EL (cell line): ENCODE data around the gene PTPN2.
"Not testable (repeated sequence)": the region's sequence is repeated elsewhere in the genome, so short reads cannot be mapped to it uniquely, and the experiment has no call there.

Experiments used
- DNase-seq: peaks from one replicate; pipeline ENCODE4 v3.0.0-alpha.2; 2016

PTPN2 gene

DNA sequence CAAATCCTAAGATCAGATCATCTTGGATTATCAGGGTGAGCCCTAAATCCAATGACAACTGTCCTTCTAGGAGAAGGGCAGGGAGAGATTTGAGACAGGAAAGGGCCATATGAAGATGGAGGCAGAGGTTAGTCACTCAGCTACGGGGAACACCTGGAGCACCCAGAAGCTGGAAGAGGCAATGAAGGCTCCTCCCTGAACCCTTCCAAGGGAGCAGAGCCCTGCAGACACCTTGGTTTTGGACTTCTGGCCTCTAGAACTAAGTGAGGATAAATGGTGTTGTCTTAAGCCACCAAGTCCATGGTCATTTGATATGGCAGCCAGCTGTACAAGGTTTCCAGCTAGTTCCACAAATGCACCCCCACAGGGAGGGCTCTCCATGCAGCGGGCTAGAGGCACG, 6.9 kb upstream of the PTPN2 start:
- no peak for DNase-seq

DNA sequence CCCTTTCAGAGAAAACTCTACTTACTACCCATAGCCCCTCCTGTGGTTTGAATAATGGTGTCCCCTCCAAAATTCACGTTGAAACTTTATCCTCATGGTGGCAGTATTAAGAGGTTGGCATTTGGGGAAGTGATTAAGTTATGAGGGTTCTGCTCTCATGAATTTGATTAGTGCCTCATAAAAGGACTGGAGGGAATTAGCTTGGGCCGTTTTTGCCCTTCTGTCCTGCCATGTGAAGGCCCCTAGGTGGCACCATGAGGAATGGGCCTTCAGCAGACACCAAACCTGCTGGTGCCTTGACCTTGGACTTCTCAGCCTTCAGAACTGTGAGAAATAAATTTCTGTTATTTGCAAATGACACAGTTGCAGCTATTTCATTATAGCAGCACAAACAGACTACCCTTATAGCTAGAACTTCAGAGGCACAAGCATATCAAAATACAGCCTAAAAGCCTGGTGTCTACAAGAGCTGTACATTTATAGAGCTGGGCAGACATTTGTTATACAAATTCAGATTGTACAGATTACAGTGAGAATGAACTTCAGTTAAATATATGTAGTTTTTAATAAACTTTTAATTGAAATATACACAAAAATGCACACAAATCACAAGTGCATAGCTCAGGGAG, 2.6 kb upstream of the PTPN2 start:
- peak; percentile 43 for DNase-seq

DNA sequence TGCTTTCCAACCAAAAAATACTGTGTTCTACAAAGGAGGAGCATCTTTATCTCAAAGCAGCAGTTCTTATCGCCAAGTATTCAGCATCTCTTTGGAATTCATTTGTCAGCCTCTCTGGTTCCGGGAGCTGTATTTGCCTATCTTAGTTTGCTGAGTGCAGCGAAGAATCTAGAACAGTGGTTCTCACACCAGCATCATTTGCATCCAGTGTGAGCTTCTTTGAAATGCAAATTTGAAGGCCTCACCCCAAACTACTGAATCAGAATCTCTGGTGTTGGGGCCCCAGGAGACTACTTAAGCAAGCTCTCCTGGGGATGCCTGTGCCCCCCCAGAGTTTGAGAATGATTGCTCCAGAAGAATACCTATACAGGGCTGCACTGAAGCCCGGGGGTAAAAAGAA, 1.5 kb upstream of the PTPN2 start:
- no peak for DNase-seq

DNA sequence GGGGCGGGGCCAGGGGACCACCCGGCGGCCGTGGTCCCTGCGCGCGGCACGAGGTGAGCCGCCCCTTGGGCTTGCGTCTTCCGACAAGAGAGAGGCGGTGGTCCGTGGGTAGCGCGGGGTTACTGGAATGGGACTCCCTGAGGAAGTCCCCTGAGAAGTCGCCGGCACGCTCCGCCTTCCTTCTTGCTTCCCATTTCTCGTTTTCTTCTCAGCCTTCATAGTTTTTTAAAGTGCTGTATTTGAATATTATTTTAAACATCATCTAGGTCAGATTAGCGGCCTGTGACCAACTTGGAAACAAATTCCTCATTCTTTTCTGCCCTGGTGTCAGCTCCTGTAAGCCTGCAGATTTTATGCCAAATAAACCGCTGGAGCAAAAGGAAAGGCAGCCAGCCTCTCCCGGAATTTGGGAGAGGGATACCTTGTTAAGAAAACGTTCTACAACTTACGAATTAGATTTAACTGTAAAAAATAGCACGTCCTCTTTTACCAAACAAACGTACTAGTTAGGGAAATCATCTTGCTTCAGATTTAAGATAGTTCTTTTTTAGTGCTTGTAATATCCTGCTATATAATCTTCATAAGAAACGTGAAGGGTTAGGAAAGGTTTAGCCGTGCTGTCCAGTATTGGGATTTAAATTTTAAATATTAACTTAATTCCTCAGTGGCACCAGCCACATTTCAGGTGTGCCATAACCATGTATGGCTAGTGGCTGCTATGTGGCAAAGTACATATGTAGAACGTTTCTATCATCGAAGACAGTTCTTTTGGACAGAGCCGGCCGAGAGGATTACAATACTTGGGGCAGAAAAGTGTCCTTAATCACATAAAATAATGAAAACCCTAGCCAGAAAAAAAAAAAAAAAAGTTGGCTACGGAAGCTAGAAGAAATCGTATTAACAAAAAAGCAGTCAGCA, 628 bp upstream of the PTPN2 start:
- no peak for DNase-seq

DNA sequence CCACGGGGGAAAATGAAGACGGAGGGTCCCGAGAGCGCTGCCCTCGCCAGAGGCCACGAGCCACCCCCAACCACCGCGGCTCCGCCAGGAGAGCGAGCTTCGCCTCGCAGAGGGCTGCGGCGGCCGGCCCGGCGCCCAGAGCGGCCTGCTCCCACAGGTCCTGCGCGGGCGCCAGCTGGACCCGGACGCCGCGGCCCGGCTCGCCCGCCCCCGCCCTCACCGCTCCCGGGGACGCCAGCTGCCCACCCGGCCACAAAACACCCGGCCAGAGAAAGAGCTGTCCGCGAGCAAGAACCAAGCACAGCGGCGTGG, 709 bp downstream of the PTPN2 start:
- no peak for DNase-seq

DNA sequence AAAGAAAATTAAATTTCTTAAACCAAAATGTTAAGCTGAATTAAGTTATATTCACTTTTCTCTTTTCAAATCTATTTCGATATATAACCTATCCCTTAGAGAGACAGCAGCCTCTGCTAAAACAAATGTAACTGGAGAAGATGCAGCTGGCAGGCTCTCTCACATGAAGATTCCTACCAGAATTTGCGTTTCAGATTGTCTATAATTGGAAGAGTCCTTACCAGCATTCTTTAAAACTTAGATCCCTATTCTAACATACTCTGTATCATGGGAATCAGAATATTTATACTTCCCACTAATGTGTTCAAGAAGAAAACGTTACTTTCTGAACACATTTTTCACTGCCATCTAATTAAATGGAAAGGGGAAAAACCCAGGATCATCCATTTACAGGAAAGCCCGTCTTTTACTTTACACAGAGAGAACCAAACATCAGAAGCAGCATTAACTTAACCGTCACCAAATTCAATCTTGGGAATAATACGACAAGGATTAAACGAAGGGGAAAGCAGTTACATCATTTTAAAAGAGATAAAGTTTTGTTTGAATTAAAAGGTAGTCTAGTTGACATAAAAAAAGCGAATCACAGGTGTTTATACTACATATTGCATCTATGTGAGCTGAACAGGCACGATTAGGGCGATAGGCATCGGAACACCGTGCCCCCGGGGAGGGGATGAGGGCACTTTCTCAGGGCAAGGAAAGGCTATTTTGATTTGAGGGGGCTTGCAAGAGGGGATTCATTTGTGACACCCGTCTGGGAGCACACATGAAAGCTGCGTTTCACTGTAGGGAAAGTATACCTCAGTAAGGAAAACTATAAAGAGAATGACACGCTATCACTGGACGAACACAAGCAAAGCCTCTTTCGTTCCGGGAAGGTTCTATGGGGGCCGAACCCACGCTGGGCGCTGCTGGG, 1.3 kb downstream of the PTPN2 start:
- DNase-seq = no peak

DNA sequence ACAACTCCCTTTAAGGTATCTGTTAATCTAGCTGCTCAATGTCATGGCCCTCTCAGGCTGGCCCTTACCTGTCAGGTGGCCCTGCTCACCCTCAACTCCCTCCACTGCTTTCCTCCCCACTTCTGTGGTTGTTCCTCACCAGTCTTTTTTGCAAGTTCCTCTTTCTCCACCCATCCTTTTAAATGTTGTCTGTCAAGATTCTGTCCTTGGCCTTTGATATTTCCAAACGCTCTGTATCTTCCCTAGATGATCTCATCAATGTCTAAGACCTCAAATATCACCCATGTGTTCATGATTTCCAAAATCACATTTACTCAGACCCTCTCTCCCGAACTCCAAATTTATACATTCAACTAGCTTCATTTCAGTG, 3.5 kb downstream of the PTPN2 start:
- DNase-seq = no peak

DNA sequence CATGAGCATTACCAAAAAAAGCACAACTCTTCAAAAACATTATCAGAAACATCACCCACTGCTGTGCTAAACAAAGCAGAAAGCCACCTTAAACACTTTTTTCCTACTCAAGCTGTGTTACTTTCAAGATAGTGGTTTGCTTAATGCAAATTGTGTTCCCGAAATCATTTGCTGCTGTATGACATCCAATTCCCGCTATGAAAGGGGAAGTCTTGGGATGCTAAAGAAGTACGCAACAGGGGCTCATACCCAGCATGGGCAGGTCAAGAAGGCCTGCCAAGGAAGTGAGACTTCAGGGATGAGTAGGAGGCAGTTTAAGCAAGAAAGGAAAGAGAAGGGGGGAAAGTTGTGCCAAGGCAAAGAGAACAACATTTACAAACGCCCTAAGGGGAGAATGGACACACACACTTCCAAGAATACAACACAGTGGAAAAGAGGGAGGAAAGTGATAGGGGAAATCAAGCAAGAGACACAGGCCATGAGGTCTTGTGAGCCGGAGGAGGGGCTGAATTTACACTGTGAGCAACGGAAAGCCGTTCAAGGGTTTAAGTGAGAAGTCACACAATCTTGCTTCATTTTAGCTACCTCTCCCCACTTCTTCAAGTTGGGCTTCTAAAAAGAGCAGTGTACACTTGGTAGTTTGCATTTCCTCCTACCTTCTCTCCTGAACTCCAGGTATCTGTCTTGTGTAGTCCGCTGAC, 4.0 kb downstream of the PTPN2 start:
- no peak for DNase-seq

DNA sequence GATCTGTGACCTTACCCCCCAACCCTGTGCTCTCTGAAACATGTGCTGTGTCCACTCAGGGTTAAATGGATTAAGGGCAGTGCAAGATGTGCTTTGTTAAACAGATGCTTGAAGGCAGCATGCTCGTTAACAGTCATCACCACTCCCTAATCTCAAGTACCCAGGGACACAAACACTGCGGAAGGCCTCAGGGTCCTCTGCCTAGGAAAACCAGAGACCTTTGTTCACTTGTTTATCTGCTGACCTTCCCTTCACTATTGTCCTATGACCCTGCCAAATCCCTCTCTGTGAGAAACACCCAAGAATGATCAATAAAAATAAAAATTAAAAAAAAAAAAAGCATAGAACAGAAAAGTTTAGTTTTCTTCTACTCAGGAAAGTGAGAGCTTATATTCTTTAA, 9.0 kb downstream of the PTPN2 start:
- DNase-seq = not testable (repeated sequence)

DNA sequence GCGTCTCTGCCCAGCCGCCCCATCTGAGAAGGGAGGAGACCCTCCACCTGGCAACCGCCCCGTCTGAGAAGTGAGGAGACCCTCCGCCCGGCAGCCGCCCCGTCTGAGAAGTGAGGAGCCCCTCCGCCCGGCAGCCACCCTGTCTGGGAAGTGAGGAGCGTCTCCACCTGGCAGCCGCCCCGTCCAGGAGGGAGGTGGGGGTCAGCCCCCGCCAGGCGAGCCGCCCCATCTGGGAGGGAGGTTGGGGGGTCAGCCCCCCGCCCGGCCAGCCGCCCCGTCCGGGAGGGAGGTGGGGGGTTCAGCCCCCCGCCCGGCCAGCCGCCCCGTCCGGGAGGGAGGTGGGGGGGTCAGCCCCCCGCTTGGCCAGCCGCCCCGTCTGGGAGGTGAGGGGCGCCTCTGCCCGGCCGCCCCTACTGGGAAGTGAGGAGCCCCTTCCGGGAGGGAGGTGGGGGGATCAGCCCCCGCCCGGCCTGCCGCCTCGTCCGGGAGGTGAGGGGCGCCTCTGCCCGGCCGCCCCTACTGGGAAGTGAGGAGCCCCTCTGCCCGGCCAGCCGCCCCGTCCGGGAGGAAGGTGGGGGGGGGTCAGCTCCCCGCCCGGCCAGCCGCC, 10.0 kb downstream of the PTPN2 start:
- not testable (repeated sequence) for DNase-seq

DNA sequence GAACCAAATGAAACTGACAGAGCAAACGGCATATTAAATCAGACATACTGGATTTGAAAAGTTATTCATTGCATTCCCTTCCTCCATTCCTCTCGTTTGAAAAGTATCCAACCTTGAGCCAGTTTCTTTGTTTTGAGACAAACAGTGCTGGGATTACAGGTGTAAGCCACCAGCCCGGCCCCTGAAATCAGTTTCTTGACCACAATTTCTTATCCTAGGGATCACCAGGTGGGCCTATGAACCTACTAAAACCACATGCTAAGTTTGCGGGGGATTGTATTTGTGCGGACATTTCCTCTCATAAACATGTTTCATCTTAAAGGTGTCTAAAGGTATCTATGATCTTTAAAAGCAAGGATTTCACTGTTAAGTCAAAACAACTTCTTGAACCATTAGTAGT, 11.6 kb downstream of the PTPN2 start:
- no peak for DNase-seq

DNA sequence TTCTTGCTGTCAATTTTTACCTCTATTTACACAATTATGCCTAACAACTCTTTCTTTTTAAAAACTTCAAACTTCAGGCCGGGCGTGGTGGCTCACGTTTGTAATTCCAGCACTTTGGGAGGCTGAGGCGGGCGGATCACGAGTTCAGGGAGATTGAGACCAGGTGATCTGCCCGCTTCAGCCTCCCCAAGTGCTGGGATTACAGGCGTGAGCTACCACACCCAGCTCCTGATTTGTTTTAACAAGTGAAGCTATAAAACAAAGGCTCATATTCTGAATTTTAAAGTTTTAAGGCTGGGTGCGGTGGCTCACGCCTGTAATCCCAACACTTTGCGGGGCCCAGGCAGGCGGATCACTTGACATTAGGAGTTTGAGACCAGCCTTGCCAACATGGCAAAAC, 15.5 kb downstream of the PTPN2 start:
- no peak for DNase-seq

DNA sequence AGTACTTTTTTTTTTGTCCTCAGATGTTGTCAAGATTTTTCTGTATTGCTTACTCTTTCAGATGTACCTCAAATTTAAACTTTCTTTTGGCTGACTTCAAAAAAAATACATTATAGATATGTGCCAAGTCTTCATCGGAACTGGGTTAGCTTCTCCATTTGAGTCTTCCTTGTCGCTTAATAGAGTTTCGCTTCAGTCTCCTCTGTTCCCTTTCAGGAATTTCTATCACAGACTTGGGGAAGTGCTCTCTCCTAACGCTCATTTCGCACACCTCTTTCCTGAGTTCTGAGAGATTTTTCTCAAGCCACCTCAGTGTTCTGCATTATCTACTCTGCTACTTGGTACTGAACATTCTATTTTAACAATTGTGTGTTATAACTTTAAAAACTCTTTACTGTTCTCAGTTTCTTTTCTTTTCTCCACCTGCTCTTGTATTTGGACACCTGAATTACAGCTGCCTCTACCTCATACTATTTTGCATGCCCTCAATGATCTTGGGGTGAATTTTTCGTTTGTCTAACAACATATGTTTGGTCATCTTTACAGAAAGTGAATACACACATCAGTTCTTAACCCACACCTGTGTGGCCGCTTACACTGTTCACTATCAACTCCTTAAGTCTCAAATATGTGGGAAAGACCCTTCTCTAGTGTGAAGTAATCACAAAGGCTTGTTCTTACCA, 16.5 kb downstream of the PTPN2 start:
- no peak for DNase-seq

DNA sequence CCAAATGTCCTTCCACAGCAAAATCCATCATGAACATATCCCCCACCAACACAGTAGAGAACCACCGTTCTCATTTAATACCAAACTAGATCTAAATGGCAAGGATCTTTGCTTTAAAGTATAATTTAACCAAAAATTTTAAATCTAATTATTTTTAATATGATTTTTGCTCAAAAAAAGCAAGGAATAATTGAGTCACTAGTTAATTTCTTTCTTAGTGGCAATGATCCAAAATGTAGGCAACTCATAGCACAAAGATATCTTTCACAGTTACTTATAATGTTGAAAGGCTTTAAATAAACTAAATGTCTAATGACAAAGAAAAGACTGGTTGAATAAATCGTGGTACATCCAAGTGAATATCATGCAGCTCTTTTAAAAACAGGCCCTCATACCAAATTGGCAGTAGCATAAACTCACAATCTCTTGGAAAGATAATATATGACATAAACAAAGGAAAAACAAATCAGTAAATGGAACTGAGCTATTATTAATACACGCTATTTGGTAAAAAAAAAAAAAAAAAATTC, 20.3 kb downstream of the PTPN2 start:
- DNase-seq = no peak

DNA sequence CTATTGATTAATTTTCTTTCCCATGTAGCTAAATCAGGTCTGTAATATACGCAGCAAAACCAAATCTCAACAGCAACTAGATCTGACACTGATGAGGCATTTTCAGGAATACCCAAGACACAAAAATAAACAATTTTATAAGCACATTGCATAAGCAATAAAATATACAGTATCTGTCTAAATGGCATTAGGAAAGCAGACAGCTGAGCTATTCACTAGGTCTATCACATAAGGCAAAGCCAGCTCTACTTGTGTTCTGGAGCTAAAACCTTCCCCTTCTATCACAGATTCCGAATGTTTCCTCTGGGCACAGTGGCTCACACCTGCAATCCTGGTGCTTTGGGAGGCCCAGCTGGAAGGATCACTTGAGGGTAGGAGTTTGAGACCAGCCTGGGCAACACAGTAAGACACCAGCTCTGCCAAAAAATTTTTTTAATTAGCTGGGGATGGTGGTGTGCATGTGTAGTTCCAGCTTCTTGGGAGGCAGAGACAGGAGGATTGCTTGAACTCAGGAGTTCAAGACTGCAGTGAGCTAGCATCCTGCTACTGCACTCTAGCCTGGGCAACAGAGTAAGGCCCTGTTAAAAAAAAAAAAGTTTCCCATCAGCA, 21.1 kb downstream of the PTPN2 start:
- no peak for DNase-seq

DNA sequence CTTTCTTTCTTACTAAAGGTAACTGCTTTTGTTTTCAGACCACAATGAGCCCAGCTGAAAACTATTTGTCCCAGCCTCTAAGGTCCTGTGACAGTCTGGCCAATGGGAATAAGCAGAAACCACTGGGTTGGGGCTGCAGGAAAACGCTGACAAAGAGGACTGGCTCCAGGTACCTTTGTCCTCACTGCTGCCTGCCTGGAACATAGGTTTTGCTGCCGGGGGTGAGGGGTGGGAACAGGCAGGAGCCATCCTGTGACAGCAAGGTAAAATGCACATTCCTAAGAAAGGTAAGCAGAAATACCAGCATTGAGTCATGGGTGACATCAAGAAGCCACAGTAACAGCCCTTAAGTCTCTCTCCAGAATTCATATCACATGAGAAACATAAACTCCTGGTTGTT, 21.6 kb downstream of the PTPN2 start:
- no peak for DNase-seq

DNA sequence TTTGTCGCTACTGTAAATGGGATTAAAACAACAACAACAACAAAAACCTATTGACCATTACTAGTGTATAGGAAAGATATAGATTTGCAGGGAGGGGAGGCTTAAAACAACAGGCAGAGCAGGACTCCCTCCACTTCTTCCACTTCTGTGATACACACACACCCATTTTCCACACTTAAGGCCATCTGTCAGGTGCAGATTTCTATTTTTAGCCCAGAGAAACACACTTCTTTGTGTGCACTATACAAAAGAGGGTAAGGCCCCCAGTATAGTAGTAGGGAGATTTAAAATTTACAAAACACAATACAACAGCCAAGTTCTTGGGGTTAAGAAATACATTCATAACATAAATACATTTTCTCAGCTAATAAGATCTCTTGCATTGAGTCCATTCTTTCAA, 22.4 kb downstream of the PTPN2 start:
- no peak for DNase-seq

DNA sequence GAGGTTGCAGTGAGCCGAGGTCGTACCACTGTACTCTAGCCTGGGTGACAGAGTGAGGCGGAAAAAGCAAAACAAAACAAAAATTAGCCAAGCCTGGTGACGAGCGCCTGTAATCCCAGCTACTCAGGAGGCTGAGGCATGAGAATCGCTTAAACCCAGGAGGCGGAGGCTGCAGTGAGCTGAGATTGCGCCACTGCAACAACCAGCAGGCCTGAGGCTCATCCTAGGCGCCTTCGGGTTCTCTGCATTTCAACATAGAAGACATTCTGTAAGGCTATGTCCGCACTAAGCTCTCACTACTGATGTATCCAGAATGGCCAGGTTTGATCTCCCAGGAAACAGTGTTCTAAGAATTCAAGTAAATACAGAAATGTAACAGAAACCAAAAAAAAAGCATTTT, 23.5 kb downstream of the PTPN2 start:
- DNase-seq = no peak

DNA sequence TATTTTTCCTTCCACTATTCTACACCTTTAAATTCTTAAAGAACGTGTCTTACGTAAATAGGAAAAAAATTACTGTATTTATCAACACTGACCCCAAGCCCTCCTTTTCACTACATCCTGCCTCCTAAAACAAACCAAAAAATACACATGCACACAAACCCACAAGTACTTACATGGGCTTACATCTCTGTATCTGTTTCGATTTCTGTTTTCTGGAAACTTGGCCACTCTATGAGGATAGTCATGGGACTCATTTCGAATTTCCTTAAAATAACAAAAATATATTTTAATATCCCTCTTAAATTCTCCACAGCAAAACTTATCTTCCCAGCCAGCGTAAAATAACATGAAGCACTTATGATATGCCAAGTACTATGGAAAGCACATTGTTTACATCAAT, 25.0 kb downstream of the PTPN2 start:
- DNase-seq = no peak

DNA sequence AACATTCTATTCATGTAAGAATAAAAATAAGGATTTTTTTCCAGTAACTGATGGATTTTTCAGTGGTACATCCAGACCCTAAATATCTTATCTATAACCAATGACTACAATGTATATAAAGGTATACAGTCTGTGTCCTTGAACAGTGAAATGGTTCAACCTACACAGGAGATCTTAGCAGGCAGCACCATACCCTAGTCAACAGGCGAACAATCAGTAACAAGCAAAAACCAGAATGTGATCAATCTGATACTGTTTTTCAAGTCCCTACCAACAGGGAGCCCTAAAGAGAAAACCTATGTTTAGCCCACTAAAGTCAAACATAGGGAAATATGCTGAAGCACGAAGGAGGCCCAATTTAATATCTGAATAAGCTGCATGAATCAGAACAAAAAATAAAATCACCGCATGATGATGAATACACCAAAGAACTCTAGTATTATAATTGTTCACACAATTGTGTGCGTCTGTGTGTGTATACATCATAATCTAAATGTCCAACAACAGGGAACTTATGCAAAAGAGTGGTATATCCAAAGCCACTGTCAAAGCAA, 26.0 kb downstream of the PTPN2 start:
- no peak for DNase-seq
